Right renal pelvis (tissue), 4 donors: ENCODE results near the gene MCF2L. TPM values are rescaled to one million over a fixed set of nuclear protein-coding genes. Genes with fewer than 3 reads are reported as not detected.

Experiments used
- DNase-seq, 4 donors: peaks; one replicate each; pipeline ENCODE4 v3.0.0-alpha.2; 2013; ENCODE audit warnings: low read depth in 4 of 4, low spot score in 3 of 4, missing footprints in 1 of 4
- polyA plus RNA-seq, 4 donors: library from polyadenylated mRNA; unstranded; fragments of 120-200 nt; gene quantifications; one replicate each; pipeline ENCODE4 v1.2.1, GENCODE V29; 2013; ENCODE audit not compliant: insufficient read length in 4 of 4

The MCF2L gene
- polyA plus RNA-seq, 4 donors, result 29.4 to 36.8 (median 32.9) TPM

DNA sequence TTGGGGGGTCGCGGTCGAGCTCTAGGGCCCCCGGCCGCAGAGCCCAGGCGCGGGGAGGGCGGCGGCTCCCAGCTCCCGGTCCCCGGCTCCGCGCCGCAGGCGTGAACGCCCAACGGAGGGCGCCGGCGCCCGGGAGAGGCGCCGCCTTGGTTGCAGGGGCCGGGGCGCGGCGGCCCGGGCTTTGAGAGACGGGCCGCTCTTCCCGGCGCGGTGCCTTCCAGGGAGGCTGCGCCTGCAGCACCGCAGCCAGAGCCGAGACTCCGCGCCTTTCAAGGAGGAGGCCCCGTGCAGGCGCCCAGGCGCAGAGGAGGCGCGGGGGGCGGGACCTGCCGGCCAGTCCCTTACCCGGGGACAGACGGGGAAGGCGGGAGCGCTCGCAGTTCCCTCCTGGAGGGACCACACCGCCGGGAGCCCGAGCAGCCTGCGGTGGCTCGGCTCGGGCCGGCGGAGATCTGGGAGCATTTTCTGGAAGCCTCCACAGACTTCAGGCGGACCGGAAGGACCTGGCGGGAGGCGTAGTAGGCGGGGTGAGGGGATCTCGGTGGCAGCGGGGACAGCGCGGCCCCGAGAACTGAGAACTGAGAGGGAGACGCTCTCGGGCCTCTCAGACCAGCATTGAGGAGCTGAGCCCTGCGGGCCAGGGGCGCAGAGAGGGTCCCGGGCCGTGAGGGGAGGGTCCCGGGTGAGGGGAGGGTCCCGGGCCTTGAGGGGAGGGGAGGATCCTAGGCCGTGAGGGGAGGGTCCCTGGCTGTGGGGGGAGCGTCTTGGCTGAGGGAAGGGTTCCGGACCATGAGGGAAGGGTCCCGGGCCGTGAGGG is 25.5 kb upstream of the MCF2L start:
- DNase-seq, result peak in 1 of 4 donors; percentile 51

DNA sequence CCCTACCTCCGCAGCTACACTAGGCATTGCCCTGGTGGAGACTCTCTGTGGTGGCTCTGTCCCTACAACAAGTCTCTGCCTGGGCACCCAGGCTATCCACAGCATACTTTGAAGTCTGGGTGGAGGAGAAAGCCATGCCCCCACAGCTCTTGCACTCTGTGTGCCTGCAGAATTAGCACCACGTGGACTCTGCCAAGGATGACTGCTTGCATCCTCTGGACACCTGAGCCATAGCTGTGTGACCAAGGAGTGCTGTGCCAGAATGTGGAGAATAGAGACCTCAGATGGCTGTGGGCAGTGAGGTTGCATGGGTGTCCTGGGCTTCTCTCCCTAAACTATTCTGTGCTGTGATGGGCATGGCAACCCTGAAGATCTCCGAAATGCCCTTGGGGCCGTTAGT is 21.2 kb upstream of the MCF2L start:
- no peak for DNase-seq

DNA sequence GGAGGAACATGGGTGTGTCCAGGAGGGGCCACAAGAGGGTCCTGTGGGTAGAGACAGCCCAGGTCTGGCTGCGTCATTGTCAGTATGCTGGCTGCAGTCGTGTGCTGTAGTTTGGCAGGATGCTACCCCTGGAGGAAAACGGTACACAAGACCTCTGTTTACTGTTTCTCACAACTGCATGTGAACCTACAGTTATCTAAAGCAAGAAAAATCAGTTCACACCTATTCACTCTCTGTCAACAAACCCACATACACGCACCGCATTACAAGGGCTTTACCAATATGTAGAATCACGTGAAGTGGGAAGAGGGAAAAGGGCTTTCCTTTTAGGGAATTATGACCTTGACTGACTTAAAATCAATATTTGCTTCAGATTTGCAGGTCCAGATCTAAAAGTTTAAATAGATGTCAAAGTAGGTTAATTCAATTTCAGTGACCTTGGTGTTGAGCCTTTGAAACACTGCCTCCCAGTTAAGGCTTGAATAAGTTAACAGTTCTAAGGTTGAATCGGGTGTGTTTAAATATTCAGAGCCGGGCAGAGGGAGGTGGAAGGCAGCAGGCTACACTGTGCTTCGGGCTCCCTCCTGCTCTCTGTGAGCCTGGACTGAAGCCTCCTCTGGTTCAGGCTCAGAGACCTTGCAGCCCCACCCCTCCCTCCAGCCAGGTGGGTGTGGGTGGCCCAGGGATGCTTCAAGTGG is 17.2 kb upstream of the MCF2L start:
- no peak for DNase-seq

DNA sequence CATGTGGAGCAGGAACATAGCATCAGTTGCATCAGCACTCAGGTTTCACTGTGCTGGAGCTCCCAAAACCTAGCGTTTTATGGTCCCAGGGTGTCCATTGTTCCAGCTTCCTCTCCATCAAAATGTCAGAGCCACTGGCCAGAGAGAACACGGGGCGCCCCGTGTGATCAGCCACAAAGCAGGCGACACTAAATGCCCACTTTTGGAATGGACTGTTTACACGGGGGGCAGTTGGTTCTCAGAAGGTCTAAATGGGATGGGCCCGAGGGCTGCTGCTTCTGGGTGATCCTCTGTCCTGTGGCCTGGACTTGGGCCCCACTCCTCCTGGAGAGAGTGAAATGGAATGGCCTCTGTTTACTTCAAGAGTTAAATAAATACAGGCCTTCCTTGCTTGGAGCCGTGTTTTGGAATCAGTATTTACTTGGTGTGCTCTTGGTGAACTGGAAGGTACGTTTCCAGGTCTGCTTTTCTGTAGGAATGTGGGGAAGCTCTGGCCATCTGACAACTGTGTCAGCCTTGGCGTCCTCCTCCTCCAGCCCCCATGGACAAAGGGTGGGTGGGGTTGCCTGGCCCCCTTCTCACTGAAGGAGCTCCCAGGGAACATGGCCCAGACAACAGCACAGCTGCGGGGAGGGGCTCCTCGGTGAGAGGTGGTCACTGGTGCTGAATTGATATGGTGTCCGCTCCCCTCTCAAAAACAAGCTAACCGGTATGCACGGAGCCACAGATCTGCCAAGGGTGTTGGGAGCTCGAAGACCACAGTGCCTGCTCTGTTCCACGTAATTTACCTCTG is 16.1 kb upstream of the MCF2L start:
- DNase-seq, result no peak

DNA sequence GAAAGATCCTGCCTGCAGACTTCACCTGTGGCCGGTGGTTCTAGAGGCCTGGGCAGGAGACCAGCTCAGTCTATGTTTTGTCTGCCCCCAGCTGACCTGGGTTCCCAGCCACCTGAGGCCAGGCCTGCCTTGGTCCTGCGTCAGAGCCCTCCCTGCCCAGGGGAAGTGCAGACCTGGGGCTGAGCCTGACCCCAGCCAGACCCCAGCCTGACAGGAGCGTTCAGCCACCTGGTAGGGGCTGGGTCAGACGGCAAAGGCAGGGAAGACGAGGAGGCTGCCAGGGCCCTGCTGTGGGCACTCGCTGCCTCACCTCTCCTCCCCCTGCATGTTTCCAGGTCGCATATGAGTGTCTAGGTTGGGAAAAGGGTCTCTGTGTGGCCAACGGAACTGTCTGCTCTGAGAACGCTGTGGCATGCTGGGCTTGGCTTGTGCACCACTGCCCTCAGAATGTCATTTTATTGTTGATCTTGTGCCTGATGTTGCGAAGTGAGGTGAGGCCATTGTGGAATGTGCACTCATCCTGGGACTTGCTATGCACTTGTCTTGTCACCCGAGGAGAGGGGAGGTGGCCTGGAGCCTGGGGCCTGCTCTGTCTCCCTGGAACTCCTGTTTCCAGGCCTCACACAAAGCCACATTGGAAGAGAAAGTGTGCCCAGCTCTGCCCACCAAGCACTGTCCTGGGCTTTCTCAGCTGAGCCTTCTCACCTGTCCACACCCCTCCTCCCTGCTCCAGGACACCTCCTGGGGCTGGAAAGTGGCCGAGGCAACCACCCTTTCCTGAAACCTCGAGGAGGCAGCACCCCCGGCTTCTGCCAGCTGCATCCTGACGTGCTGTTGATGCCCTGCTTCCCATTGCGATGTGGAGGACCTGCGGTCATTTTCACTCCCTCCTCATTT is 15.2 kb upstream of the MCF2L start:
- DNase-seq, result no peak

DNA sequence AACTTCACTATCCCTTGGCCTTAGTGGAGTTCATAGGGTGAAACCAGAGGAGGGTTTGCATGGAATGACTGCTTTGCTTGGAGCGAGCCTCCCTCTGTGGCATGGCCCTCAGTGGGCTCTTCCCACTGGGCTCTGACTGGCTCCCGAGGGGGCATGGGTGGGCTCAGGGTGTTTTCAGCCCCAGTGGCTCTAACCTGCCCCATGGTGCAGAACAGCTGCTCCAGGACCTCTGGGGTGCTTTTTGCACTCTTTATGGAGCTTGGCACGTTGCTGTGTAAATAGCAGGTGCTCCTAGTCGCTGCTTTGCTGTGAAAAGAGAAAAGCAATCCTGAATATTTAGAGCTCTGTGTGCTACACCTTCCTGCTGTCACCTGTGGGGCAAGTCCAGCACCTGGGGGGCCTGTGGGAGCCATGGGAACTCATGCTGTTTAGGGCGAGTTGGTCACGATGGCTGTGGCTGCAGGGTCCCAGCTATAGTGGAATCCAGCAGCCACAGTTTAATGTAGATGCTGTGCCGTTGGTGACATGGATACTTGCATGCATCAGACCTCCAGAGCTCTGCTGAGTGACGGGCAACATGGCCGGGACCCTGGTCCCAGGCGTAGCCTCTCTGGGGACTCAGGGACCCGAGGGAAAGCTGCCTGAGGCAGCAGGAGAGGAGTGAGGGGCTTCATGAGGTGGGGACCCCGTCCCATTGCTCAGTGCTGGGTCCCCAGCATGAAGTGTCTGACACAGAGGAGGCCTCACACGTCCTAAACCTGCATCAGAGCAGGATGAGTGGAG is 14.3 kb upstream of the MCF2L start:
- DNase-seq, result no peak

DNA sequence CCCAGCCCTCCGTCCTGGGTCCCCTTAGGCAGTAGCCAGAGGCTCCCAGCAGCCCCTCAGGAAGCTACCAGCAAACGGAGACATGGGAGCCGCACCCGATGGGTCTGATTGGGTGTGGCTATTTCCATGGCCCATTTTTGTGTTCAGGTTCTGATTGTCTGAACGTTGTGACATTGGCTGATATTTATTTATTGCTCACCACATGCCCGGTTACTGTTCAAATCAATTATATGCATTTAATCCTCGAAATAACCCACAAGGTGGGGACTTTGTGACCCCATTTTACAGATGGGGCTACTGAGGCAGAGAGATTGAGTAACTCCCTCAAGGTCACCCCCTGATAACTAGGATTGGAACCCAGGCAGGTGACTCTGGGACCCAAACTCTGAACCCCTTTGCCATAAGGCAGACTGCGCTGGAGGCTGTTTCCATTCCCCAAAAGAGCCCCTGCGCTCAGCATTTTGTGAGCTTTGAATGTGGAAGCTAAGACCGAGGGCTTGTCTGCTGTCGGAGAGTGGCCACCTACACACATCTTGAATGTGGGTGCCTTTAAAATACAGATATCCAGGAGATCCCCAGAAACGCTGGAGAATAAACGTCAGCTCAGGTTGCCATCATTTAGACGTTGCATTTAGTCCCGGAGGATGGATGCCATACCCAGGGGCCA is 13.6 kb upstream of the MCF2L start:
- no peak for DNase-seq

DNA sequence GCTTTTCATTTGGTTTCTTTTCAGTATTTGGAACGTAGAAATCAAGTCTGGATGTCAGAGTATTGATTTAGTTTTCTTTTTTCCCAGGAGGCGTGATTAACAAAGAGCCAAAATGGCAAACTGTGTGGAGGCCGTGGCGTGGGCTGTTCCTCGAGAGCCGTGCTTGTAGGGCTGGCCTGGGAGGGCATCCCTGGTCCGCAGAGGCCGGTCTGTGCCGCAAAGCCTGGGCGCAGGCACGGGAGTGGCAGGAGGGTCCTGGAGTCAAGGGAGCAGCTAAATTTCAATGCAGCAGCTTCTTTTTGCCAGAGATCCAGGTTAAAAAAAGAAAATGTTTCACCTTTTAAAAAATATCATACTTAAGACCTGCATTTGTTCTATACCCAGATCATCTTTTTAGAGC is 13.1 kb upstream of the MCF2L start:
- DNase-seq, result no peak

DNA sequence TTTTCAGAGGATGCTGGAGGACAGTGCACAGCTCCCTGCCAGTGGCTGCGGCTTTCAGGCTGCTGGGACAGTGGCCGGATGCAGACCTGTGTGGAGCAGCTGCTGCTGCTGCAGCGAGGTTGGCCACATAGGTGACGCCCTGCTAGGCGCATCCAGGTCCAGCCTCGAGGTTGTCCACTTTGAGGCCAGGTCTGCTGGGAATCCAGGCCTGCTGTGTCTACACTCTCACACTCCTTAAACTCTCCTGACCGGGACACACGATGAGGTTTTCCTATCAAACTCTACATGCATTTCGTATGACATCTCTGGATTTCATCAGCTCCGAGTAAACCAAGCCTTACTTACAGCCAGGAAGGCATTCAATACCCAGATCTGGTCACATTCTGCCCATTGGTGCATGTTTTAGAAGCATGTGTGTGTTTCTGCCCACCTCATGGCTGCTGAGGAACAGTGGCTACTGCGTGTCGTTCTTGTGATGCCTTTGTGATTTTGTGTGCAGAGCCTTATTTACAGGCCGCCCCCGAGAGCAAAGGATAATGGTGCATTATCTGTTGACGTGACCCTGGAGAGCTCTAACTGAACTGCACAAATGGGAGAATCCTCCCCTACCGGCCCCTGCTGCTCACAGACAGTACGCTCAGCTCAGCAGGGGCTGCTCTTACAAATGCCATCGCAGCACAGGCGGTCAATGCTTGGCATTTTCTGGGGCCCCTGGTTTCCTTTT is 12.3 kb upstream of the MCF2L start:
- no peak for DNase-seq

DNA sequence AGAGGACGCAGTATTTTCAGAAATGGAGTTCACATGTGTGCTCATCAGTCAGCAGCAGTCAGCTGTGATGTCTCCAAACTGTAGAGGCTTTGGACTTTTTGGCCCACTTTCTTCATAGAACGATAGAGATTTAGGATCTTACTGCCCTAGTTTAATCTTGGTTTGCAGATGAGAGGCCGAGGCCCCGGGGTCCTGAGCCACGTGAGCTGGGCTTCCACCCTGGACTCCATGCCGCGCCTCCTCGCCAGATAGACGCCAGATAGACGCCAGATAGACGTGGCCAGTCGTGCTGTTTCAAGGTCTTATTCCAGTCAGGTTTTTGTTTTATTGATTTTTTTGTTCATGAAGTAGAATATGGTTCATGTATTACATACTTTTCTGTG is 11.7 kb upstream of the MCF2L start:
- DNase-seq, result no peak

DNA sequence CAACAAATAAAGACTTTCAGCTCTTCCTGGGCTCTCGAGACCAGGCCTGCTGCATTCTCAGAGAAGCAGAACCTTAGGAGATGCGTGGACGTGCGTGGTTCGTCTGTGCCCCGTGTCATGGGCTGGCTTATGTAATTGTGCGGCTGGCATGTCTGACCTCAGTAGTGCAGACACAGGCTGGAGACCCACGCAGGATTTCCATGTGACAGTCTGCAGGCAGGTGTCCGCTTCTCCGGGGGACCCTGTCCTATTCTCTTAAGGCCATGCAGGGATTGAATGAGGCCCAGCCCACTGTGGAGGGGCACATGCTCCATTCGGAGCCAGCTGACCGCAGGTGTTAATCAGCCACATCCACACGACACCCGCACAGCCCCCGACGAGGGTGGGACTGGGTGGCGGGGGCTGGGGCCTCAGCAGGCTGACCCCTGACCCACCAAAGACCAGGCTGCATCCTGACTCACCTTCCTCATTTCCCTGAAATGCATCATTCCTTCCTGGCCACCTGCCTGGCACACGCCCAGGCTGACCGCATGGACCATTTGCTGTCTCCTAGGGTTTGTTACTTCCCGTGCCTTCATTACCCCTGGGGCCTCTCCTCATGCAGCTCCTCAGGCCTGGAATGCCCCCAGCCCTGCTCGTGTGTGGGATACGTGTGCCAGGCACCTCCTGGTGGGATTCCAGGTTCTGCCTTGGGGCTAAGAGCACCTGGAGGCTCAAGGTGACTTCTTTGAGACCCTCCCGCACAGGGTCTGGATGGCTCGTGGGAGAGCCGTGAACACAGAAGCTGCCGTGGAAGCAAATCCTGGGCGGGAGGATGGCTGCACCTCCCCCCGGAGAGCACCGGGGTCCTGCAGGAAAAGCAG is 10.7 kb upstream of the MCF2L start:
- no peak for DNase-seq

DNA sequence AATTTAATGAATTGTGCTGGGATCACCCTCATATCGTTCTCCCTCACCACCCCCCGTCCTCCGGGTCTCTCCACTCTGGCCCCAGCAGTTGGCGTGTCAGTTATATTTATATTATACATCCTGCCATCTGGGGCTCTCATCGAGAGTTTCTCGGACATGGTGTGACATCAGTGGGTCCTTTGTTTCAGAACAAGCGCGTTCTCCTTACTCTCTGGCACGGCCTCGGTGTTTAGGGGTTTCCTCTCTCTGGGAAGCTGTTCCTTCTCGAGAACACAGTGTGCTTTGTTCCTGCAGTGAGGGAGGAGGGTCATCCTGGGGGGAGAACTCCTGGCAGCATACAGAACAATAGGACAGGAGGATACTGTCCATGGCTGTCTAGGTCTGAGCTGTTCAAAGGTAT is 9.8 kb upstream of the MCF2L start:
- DNase-seq, result no peak

DNA sequence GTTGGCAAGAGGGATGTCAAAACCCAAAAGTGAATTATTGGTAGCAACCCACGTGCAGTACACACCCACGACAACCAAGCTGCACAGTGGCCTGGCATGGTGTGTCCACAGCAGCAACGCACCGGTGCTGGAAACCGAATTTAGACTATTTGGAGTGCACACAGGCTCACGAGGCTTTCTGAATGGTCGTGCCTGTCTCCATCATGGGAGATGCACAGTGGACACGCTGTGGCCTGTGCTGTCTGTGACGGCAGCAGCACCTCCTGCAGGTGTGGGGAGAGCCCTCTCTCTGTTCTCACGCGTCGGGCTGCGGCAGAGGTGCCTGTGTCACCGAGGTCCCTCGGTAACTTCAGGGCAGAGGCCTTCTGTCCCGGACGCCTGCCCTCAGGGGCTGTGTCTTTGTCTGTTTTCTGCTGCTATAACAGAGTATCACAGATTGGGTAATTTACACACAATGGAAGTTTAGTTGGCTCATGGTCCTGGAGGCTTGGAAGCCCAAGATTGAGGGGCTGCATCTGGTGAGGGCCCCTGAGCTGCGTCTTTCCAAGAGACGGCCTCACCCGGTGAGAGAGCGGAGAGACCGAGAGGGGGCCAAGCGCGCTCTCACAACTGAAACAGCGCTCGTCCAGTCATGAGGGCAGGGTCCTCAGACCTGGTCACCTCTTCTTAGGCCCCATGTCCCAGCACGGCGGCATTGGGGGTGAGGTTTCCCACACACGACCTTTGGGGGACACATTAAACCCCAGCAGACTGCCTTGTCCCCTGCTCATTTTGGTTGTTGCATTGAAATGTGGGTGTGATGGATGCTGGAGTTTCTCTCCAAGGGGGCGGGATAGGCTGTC is 9.1 kb upstream of the MCF2L start:
- no peak for DNase-seq

DNA sequence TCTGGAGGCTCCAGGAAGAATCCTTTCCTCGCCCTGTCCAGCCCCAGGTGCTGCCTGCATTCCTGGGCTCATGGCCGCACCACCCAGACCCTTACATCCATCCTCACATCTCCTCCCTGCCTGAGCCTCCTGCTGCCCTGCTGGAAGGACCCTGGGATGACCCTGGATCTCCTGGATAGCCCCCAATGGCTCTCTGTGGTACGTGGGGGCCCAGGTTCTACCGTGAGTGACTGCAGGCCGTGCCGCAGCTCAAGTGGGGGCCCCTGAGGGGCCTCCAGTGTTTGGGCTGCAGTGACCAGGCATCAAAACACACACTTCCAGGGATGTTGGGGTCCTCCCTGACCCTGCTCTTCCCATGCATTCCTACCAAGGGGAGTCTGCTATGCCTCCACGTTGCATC is 8.3 kb upstream of the MCF2L start:
- DNase-seq, result no peak

DNA sequence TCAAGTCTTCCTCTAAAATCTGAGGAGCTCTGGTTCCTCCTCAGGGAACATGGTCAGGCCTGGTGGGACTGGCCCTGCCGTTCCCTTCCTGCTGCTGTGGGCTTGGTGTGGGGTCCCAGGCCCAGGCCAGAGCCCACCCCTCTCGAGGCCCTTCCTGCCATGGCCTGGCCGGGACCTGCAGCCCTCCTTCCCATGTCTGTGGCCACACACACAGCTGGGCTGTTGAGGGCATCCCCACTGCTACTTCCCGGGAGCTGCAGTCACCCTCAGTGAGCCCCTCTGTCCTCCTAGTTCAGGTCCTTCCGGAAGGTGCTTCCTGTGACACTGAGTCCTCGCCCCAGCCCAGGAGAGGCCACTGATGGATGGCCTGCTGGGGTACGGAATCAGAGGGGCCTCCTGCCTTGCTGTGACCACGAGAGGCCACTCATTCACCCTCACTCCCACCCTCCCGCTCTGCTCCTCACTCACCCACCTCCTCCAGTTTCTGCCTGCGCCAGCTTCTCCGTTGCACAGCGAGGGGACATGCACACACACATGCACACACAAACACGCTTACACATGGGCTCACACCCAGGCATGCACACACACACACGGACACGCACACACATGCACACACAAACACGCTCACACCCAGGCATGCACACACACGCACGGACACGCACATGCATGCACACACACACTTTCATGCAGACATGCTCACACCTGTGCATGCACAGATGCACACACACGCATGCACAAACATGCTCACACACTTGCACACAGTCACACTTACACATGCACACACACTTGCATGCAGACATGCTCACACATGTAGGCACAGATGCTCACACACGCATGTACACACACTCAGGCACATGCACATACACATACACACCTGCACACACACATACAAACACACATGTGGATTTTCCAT is 7.3 kb upstream of the MCF2L start:
- no peak for DNase-seq

DNA sequence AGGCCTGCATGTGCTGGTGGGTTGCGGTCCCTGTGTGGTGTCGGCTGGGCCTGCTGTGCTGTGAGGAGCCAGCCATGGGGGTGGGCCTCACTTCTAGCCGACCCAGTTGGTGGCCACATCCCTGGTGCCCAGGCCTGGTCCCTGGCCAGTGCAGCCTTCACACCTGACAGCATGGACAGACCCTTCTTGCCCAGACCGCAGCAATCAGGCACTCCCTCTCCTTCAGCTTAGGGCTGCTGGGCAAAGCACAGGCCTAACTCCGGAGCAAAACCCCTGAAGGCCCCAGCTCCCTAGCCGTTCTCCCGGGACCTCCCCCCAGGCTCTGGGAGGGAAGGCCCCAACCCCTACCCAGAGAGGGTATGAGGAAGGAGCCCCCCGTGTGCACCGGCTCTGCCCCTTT is 6.6 kb upstream of the MCF2L start:
- DNase-seq, result no peak
